DMS53 (cell line): ENCODE measurements around the gene ANKRD45.
"Not testable (repeated sequence)": the region's sequence is repeated elsewhere in the genome, so short reads cannot be mapped to it uniquely, and the experiment has no call there.

Experiments used
- DNase-seq: peaks from one replicate; lab custom pipeline; 2025; lab: John Stamatoyannopoulos, UW

The ANKRD45 gene

GRCh38 chr1:173572201-173572873 lies 97.3 kb downstream of the ANKRD45 start:
- no peak for DNase-seq

DNA sequence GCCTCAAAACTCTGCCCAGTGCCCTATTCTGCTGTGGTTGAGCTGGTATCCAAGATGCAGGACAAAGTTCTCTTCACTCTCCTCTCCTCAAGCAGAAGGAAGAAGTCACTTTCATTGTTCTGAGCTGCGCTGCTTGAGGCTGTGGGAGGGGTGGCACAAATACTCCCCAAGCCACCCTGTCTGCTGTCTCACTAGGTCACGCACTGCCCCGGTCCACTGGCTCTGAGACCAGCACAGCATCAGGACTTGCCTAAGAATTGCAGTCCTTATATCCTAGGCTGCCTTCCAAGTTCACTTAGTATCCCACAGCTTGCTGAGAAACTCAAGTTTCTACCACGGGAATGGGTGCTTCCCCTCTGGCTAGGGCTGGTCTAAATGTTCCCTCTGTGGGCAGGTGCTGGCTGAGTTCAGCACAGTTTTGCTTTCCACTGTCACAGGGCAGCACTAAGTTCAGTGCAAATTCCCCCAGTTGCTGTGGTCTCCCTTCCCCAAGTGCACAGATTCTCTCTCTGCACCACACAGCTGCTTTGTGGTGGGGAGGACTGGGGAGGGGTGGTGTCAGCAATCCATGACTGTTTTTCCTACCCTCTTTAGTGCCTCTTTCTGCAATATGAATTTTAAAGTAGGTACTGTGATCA lies 99.2 kb downstream of the ANKRD45 start:
- DNase-seq, result peak; percentile 21

GRCh38 chr1:173568483-173568882 lies 101.2 kb downstream of the ANKRD45 start:
- DNase-seq, result no peak

- DNase-seq, result not testable (repeated sequence)
Measured at GRCh38 chr1:173563846-173564245, 105.8 kb downstream of the ANKRD45 start.

DNA sequence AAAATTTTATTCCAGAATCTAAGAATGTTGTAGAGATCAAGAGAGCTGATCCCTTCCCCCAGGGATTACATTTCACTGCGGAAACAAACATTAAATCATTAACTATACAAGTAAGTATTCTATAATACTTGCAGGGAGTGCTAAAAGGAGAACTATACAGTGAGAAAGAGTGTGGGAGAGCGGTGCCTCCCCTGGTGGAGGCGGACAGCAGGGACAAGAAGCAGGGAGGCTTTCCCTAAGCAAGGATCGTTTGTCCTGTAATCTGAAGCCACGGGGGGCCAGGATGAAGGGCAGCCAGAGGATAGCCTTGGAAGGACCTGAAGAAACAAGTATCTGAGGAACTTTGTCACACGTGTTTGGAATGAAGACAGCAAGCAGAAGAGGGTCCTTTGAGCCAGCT lies 106.8 kb downstream of the ANKRD45 start:
- DNase-seq, result peak; percentile 2

GRCh38 chr1:173561263-173561662 lies 108.4 kb downstream of the ANKRD45 start:
- no peak for DNase-seq

DNA sequence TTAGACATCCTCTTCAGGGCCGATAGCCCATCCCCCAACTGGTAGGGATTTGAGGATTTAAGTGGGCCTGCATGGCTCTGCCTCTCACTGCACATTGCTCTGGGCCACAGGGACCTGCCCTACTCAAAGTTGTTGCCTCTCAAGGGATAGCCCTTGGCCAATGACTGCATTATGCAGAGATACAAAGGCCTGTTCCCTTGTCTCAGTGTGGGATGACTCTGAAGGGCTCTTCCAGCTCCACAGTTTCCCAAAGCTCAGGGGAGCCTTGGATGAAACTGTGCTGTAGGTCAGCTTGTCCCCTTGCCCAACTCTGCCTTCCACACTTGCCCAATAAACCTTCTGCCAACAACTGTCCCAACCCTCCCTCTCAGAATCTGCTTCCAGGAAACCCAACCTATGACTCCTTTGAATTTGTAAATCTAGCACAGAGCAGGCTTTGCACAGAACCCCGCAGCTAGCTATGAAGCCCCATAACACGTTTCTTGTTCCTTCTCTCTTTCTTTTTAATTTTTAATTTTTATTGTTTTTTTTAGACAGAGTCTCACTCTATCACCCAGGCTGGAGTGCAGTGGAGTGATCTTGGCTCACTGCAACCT lies 109.3 kb downstream of the ANKRD45 start:
- no peak for DNase-seq
